HEK293 (cell line): ENCODE results near the gene LOXL4.

Experiments
- CTCF ChIA-PET: fragments of 350-600 bp; formaldehyde crosslinking; extraction: SDS; loops from one replicate; lab custom pipeline; 2021; ENCODE audit warnings: antibody characterized with exemption; lab: Yijun Ruan, JAX
- POLR2A ChIA-PET: fragments of 300-600 bp; formaldehyde crosslinking; extraction: SDS; loops from one replicate; lab custom pipeline; 2020; ENCODE audit warnings: antibody characterized with exemption, inconsistent platforms; lab: Yijun Ruan, JAX
- H3K27ac ChIP-seq: fragments of 200-500 bp; sonication (Bioruptor generic); 2 replicates; pipeline ENCODE4 v1.5.1; 2014; ENCODE audit warnings: low read depth, low read length, control low read depth, inconsistent platforms; ENCODE audit errors: extremely low read depth
- H3K36me3 ChIP-seq, 2 experiments: fragments of 200-500 bp in 1 of 2; sonication (Bioruptor generic) in 1 of 2; 1 replicate in 1 of 2; 2 replicates in 1 of 2; pipeline ENCODE4 v1.5.1; 2014 to 2017; ENCODE audit warnings: inconsistent platforms in 2 of 2, low read length in 2 of 2; ENCODE audit not compliant: control insufficient read depth in 2 of 2, insufficient read depth in 1 of 2
- H3K4me1 ChIP-seq: fragments of 200-500 bp; sonication (Bioruptor generic); 2 replicates; pipeline ENCODE4 v1.5.1; 2014; ENCODE audit warnings: mild to moderate bottlenecking, low read length, inconsistent platforms; ENCODE audit not compliant: control insufficient read depth, insufficient read depth
- H3K4me3 ChIP-seq: 2 replicates; pipeline ENCODE4 v1.5.1; 2011; ENCODE audit warnings: low read depth, mild to moderate bottlenecking, control low read depth, low read length, moderate library complexity
- H3K9me3 ChIP-seq: fragments of 200-500 bp; sonication (Bioruptor generic); 2 replicates; pipeline ENCODE4 v1.5.1; 2014; ENCODE audit warnings: low read depth, low read length, inconsistent platforms; ENCODE audit not compliant: control insufficient read depth, insufficient read depth
- GLI2 ChIP-seq: fragments of 450-650 bp; formaldehyde crosslinking; IDR thresholded peaks from 2 replicates; pipeline ENCODE4; 2017; ENCODE audit warnings: missing biosample characterization, missing genetic modification characterization, low read depth, borderline replicate concordance
- MYNN ChIP-seq: fragments of 450-650 bp; formaldehyde crosslinking; IDR thresholded peaks from 2 replicates; pipeline ENCODE4 v1.5.1; 2016; ENCODE audit warnings: missing biosample characterization, missing genetic modification characterization, borderline replicate concordance
- OVOL3 ChIP-seq: fragments of 450-650 bp; formaldehyde crosslinking; IDR thresholded peaks from 2 replicates; pipeline ENCODE4 v1.5.1; 2016; ENCODE audit warnings: missing biosample characterization, missing genetic modification characterization
- RBAK ChIP-seq: fragments of 450-650 bp; formaldehyde crosslinking; IDR thresholded peaks from 2 replicates; pipeline ENCODE4 v1.5.1; 2016; ENCODE audit warnings: missing biosample characterization, missing genetic modification characterization
- SCRT1 ChIP-seq: fragments of 450-650 bp; formaldehyde crosslinking; IDR thresholded peaks from 2 replicates; pipeline ENCODE4 v1.5.1; 2016; ENCODE audit warnings: missing biosample characterization, missing genetic modification characterization, borderline replicate concordance
- SP2 ChIP-seq: fragments of 450-650 bp; formaldehyde crosslinking; IDR thresholded peaks from 2 replicates; pipeline ENCODE4 v1.5.1; 2016; ENCODE audit warnings: missing biosample characterization, missing genetic modification characterization
- WT1 ChIP-seq: fragments of 450-650 bp; formaldehyde crosslinking; IDR thresholded peaks from 2 replicates; pipeline ENCODE4 v1.5.1; 2016; ENCODE audit warnings: missing biosample characterization, missing genetic modification characterization
- ZBTB21 ChIP-seq: fragments of 450-650 bp; formaldehyde crosslinking; IDR thresholded peaks from 2 replicates; pipeline ENCODE4 v1.5.1; 2017; ENCODE audit warnings: missing biosample characterization, missing genetic modification characterization
- ZFHX2 ChIP-seq: fragments of 450-650 bp; formaldehyde crosslinking; conservative IDR thresholded peaks from 2 replicates; pipeline ENCODE4 v1.5.1; 2016; ENCODE audit warnings: missing biosample characterization, missing genetic modification characterization
- ZFP69B ChIP-seq: fragments of 450-650 bp; formaldehyde crosslinking; IDR thresholded peaks from 2 replicates; pipeline ENCODE4 v1.5.1; 2016; ENCODE audit warnings: missing biosample characterization, missing genetic modification characterization
- ZNF155 ChIP-seq: fragments of 450-650 bp; formaldehyde crosslinking; IDR thresholded peaks from 2 replicates; pipeline ENCODE4 v1.5.1; 2016; ENCODE audit warnings: missing biosample characterization, missing genetic modification characterization
- ZNF157 ChIP-seq: fragments of 450-650 bp; formaldehyde crosslinking; IDR thresholded peaks from 2 replicates; pipeline ENCODE4 v1.5.1; 2016; ENCODE audit warnings: missing biosample characterization, missing genetic modification characterization
- ZNF19 ChIP-seq: fragments of 450-650 bp; formaldehyde crosslinking; IDR thresholded peaks from 2 replicates; pipeline ENCODE4; 2016; ENCODE audit warnings: missing biosample characterization, missing genetic modification characterization, low read depth
- ZNF211 ChIP-seq: fragments of 450-650 bp; formaldehyde crosslinking; IDR thresholded peaks from 2 replicates; pipeline ENCODE4 v1.5.1; 2016; ENCODE audit warnings: low read depth, missing biosample characterization, missing genetic modification characterization
- ZNF311 ChIP-seq: fragments of 450-650 bp; formaldehyde crosslinking; IDR thresholded peaks from 2 replicates; pipeline ENCODE4 v1.5.1; 2017; ENCODE audit warnings: missing biosample characterization, missing genetic modification characterization, borderline replicate concordance
- ZNF335 ChIP-seq: fragments of 450-650 bp; formaldehyde crosslinking; conservative IDR thresholded peaks from 2 replicates; pipeline ENCODE4 v1.5.1; 2016; ENCODE audit warnings: missing biosample characterization, missing genetic modification characterization
- ZNF426 ChIP-seq: fragments of 450-650 bp; formaldehyde crosslinking; IDR thresholded peaks from 2 replicates; pipeline ENCODE4 v1.5.1; 2017; ENCODE audit warnings: missing biosample characterization, missing genetic modification characterization, mild to moderate bottlenecking, inconsistent platforms, moderate library complexity
- ZNF48 ChIP-seq: fragments of 450-650 bp; formaldehyde crosslinking; IDR thresholded peaks from 2 replicates; pipeline ENCODE4 v1.5.1; 2016; ENCODE audit warnings: missing biosample characterization, missing genetic modification characterization
- ZNF510 ChIP-seq: fragments of 450-650 bp; formaldehyde crosslinking; IDR thresholded peaks from 2 replicates; pipeline ENCODE4 v1.5.1; 2018; ENCODE audit warnings: mild to moderate bottlenecking, missing genetic modification characterization, missing biosample characterization; ENCODE audit not compliant: insufficient replicate concordance
- ZNF514 ChIP-seq: fragments of 450-650 bp; formaldehyde crosslinking; IDR thresholded peaks from 2 replicates; pipeline ENCODE4 v1.5.1; 2016; ENCODE audit warnings: missing biosample characterization, missing genetic modification characterization
- ZNF571 ChIP-seq: fragments of 450-650 bp; formaldehyde crosslinking; IDR thresholded peaks from 2 replicates; pipeline ENCODE4 v1.5.0; 2017; ENCODE audit warnings: missing biosample characterization, missing genetic modification characterization
- ZNF600 ChIP-seq: fragments of 450-650 bp; formaldehyde crosslinking; IDR thresholded peaks from 2 replicates; pipeline ENCODE4 v1.5.1; 2016; ENCODE audit warnings: missing biosample characterization, missing genetic modification characterization
- ZNF626 ChIP-seq: fragments of 450-650 bp; sonication (Bioruptor Pico); formaldehyde crosslinking; IDR thresholded peaks from 2 replicates; pipeline ENCODE4 v1.5.1; 2018; ENCODE audit warnings: missing biosample characterization, missing genetic modification characterization, inconsistent platforms
- ZNF670 ChIP-seq: fragments of 450-650 bp; formaldehyde crosslinking; IDR thresholded peaks from 2 replicates; pipeline ENCODE4 v1.5.1; 2016; ENCODE audit warnings: missing biosample characterization, missing genetic modification characterization, low read depth
- ZNF830 ChIP-seq: fragments of 450-650 bp; IDR thresholded peaks from 2 replicates; pipeline ENCODE4 v1.5.0; 2018; ENCODE audit warnings: missing biosample characterization, missing genetic modification characterization, low read depth, mild to moderate bottlenecking, moderate library complexity
- ZSCAN16 ChIP-seq: fragments of 450-650 bp; formaldehyde crosslinking; IDR thresholded peaks from 2 replicates; pipeline ENCODE4 v1.5.1; 2016; ENCODE audit warnings: missing biosample characterization, missing genetic modification characterization
- ZSCAN30 ChIP-seq: fragments of 450-650 bp; IDR thresholded peaks from 2 replicates; pipeline ENCODE4 v1.5.1; 2018; ENCODE audit warnings: missing biosample characterization, mild to moderate bottlenecking, missing genetic modification characterization, moderate library complexity
- ZXDB ChIP-seq: fragments of 450-650 bp; formaldehyde crosslinking; IDR thresholded peaks from 2 replicates; pipeline ENCODE4 v1.5.1; 2016; ENCODE audit warnings: missing biosample characterization, missing genetic modification characterization
- TF ChIP-seq, protein P1 (sequence below): fragments of 450-650 bp; formaldehyde crosslinking; IDR thresholded peaks from 2 replicates; pipeline ENCODE4 v1.5.1; 2017; ENCODE audit warnings: missing biosample characterization, missing genetic modification characterization
- TF ChIP-seq, protein P2 (sequence below): fragments of 450-650 bp; formaldehyde crosslinking; IDR thresholded peaks from 2 replicates; pipeline ENCODE4 v1.5.1; 2016; ENCODE audit warnings: missing biosample characterization, missing genetic modification characterization
- TF ChIP-seq, protein P3 (sequence below): fragments of 450-650 bp; formaldehyde crosslinking; IDR thresholded peaks from 2 replicates; pipeline ENCODE4 v1.5.1; 2016; ENCODE audit warnings: missing biosample characterization, missing genetic modification characterization

Gene LOXL4

DNA sequence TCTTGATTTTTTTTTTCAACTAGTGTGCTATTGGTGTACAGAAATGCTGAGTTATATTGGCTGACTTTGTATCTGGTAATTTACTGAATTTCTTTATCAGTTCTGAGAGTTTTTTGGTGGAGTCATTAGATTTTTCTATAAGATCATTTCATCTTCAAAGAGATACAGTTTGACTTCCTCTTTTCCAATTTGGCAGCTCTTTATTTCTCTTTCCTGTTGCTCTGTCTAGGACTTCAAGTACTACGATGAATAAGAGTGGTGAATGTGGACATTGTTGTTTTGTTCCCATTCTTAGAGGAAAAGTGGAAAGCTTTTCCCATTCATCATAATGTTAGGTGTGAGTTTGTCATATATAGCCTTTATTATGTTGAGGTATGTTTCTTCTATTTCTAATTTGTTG, 50.2 kb downstream of the LOXL4 start (continued):
- TF ChIP-seq SP2 (tag by site-specific recombination) = no peak

DNA sequence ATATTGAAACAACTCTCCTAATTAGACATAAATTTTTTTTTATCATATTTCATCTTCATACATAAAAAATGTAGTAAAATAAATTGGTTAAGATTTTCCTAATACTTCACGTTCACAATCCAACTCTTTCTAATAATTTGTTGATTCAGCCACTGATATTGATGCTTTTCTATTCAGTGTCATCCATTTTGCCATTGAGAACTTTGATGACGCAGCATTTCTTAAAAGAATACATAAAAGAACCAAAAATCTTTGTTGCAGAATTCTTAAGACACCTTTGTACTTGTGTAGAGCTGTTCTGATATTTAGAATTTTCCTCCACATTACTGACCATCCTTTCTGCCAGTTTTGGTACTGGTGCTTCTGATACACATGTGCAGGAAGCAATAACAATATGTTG, 52.6 kb downstream of the LOXL4 start:
- no peaks in the 10 kb centered on the region for H3K4me1 ChIP-seq
- H3K9me3 ChIP-seq = no peaks in the 10 kb centered on the region
- H3K27ac ChIP-seq = no peak overlapping the region
- ChIA-PET CTCF (interaction anchor here (0.7 to 1.4 kb wide), 2 partner anchors 33 to 45 kb away, joined by 3 to 4 read pairs; no protein-coding TSS in a partner anchor), POLR2A (no interaction called here)
- no peak for TF ChIP-seq ZNF311
- TF ChIP-seq ZSCAN16 (tag by site-specific recombination) = no peak
- no peak for TF ChIP-seq ZSCAN30
- no peak for TF ChIP-seq MYNN (tag by site-specific recombination)
- no peak for TF ChIP-seq RBAK
- TF ChIP-seq ZNF157 (tag by site-specific recombination) = no peak
- no peak for TF ChIP-seq WT1 (tag by site-specific recombination)
- no peak for TF ChIP-seq SCRT1 (tag by site-specific recombination)
- TF ChIP-seq ZNF510 (tag by site-specific recombination) = no peak
- no peak for TF ChIP-seq ZNF426 (tag by site-specific recombination)
- no peak for TF ChIP-seq OVOL3 (tag by site-specific recombination)
- TF ChIP-seq ZNF571 = no peak
- TF ChIP-seq ZXDB (tag by site-specific recombination) = no peak
- TF ChIP-seq, protein P1, sequence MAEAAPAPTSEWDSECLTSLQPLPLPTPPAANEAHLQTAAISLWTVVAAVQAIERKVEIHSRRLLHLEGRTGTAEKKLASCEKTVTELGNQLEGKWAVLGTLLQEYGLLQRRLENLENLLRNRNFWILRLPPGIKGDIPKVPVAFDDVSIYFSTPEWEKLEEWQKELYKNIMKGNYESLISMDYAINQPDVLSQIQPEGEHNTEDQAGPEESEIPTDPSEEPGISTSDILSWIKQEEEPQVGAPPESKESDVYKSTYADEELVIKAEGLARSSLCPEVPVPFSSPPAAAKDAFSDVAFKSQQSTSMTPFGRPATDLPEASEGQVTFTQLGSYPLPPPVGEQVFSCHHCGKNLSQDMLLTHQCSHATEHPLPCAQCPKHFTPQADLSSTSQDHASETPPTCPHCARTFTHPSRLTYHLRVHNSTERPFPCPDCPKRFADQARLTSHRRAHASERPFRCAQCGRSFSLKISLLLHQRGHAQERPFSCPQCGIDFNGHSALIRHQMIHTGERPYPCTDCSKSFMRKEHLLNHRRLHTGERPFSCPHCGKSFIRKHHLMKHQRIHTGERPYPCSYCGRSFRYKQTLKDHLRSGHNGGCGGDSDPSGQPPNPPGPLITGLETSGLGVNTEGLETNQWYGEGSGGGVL (tag by site-specific recombination) = no peak
- TF ChIP-seq, protein P2, sequence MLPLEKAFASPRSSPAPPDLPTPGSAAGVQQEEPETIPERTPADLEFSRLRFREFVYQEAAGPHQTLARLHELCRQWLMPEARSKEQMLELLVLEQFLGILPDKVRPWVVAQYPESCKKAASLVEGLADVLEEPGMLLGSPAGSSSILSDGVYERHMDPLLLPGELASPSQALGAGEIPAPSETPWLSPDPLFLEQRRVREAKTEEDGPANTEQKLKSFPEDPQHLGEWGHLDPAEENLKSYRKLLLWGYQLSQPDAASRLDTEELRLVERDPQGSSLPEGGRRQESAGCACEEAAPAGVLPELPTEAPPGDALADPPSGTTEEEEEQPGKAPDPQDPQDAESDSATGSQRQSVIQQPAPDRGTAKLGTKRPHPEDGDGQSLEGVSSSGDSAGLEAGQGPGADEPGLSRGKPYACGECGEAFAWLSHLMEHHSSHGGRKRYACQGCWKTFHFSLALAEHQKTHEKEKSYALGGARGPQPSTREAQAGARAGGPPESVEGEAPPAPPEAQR = no peak
- no peaks in the 10 kb centered on the region for H3K36me3 ChIP-seq
- no peak overlapping the region for H3K4me3 ChIP-seq

DNA sequence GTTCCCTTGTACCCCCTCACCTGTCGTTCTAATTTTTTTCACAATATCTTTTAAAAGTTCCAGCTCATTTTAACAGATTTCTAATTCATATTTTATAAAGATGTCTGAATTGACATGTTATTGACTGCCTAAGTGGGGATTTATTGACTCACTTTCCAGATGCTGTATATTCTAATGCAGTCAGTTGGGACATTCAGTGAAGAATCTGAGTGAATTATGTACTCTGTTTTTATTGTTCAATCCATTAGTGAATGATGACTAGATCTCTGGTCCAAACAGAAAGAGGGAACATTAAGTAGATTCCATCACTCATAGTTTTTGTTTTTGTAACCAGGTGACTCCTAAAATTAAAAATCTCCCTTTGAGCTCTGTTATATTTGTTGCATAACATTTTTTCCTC, 54.3 kb downstream of the LOXL4 start:
- Histone ChIP-seq H3K36me3 (peaks cover 0 to 10% of the 10 kb centered on the region in 2 experiments; a peak in 2 of 3 replicates), H3K27ac (no peak overlapping the region), H3K4me3 (no peak overlapping the region), H3K9me3 (no peaks in the 10 kb centered on the region), H3K4me1 (no peaks in the 10 kb centered on the region)
- ChIA-PET POLR2A (no interaction called here), CTCF (interaction anchor here (1.0 to 1.6 kb wide), 4 partner anchors 42 to 168 kb away, joined by 3 to 5 read pairs (median 4); no protein-coding TSS in a partner anchor)
- TF ChIP-seq ZNF600 (tag by site-specific recombination) = no peak
- no peak for TF ChIP-seq ZNF626 (tag by site-specific recombination)
- TF ChIP-seq ZFP69B = no peak
- TF ChIP-seq, protein P3, sequence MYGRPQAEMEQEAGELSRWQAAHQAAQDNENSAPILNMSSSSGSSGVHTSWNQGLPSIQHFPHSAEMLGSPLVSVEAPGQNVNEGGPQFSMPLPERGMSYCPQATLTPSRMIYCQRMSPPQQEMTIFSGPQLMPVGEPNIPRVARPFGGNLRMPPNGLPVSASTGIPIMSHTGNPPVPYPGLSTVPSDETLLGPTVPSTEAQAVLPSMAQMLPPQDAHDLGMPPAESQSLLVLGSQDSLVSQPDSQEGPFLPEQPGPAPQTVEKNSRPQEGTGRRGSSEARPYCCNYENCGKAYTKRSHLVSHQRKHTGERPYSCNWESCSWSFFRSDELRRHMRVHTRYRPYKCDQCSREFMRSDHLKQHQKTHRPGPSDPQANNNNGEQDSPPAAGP = no peak
- TF ChIP-seq ZBTB21 (tag by site-specific recombination) = no peak
- no peak for TF ChIP-seq ZNF514 (tag by site-specific recombination)
- TF ChIP-seq ZNF211 = no peak
- TF ChIP-seq ZNF19 (tag by site-specific recombination) = no peak
- TF ChIP-seq GLI2 (tag by site-specific recombination) = no peak
- TF ChIP-seq ZFHX2 (tag by site-specific recombination) = no peak
- no peak for TF ChIP-seq MYNN (tag by site-specific recombination)
- no peak for TF ChIP-seq ZNF830 (tag by site-specific recombination)
- TF ChIP-seq ZNF48 (tag by site-specific recombination) = no peak
- TF ChIP-seq, protein P2 = no peak
- no peak for TF ChIP-seq ZNF155
- TF ChIP-seq ZNF335 (tag by site-specific recombination) = no peak
- TF ChIP-seq ZNF670 (tag by site-specific recombination) = no peak
